Measurements from ENCODE around the gene STRA8.
A peak's percentile ranks its signal among the peaks of the same experiment; 100 is the strongest.

The STRA8 gene, protein sequence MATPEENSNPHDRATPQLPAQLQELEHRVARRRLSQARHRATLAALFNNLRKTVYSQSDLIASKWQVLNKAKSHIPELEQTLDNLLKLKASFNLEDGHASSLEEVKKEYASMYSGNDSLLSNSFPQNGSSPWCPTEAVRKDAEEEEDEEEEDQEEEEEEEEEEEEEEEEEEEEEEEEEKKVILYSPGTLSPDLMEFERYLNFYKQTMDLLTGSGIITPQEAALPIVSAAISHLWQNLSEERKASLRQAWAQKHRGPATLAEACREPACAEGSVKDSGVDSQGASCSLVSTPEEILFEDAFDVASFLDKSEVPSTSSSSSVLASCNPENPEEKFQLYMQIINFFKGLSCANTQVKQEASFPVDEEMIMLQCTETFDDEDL

GRCh38 chr7:135233570-135233969 lies at the start of gene STRA8:
STRA8 (plus strand) TSS chr7:135233838; CDS start chr7:135240525, 6,687 bp downstream.
- Mint-ChIP-seq H3K4me3 (no peak within 1 kb of the TSS), H3K27ac (no peak within 1 kb of the TSS), H3K9me3 (peaks cover 0 to 16% of the 10 kb centered on the region in 2 donors), H3K27me3 (no peaks in the 10 kb centered on the region), H3K4me1 (peaks cover 18% of the 10 kb centered on the region)
- DNase-seq: no peak
- no peak for ATAC-seq

DNA sequence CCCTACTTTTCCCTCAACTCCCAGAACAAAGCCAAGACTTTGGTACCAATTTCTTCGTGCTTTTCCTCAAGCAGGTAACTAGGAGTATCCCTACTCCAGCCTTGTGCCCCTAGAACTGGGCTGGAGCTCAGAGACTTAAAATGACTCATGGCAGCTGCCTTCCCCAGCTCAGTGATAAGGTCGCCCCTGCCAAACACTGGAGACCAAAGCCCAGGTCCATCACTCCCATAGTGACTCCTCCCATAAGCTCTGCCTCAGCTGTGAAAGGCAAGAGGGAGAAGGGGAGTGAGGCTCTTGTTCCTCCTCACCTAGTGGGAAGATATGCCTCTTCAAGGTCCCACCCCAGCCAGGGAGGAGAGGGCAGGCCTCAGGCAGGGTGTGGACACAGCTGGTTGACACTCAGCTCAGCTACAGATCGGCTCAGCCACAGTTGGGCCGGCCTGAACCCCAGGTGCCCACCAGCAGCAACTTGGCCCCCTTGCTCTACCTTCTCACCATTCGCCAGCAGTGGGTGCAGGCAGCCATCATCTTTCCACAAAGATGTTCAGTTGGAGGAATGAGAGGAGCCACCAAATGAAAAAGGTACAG lies 49.3 kb upstream of the STRA8 start:
- no peak for DNase-seq
- H3K4me1 Mint-ChIP-seq: peaks cover 11% of the 10 kb centered on the region
- no peaks in the 10 kb centered on the region for H3K27me3 Mint-ChIP-seq
- H3K27ac Mint-ChIP-seq: peak overlapping the region; percentile 52 to 63
- H3K9me3 Mint-ChIP-seq: peaks cover 14 to 33% of the 10 kb centered on the region in 2 donors
- H3K4me3 Mint-ChIP-seq: no peak overlapping the region
- ATAC-seq: no peak

DNA sequence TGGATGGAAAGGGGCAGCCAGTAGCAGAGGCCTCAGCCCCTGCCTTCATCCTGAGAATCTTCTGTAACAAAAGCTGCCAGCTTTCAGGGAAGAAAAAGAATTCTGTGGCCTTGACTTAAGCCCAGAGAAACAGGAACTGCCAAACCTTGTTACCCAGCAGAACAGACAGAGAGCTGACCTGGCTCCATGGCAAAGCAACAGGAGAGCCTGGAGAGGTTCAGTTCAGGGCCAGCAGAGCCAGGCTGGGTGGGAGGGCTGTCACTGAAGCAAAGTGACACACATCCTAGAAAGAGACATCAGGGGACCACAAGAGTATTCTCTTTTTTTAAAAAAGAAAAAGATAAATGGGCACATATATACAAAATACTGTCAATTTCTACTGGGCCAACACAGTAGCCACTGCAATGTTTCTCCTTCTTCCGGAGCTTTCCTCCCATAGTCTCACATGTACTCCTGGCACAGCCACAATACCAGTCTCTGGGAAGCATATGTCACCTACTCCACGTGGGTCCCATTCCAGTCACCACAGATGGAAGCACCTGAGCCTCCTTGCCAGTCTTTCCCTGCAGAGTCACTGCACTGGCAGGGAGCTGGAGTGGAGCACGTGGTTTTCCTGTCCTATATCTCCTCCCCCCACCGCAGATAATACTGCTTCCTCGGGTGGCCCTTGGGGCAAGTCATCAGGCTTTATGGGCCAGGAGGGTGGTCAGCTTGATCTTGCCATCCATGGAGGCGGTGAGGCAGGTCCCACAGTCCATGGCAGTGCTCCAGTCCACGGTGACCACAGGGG lies 48.0 kb upstream of the STRA8 start:
- DNase-seq (no peak), ATAC-seq (no peak)
- Mint-ChIP-seq H3K27ac (peak overlapping the region in 1 of 2 donors; percentile 58), H3K4me3 (no peak overlapping the region), H3K27me3 (no peaks in the 10 kb centered on the region), H3K9me3 (peaks cover 14 to 30% of the 10 kb centered on the region in 2 donors), H3K4me1 (peaks cover 11% of the 10 kb centered on the region)

- no peaks in the 10 kb centered on the region for H3K27me3 Mint-ChIP-seq
- H3K27ac Mint-ChIP-seq: no peak overlapping the region
- no peak overlapping the region for H3K4me3 Mint-ChIP-seq
- ATAC-seq: no peak
- peaks cover 12 to 27% of the 10 kb centered on the region in 2 donors for H3K9me3 Mint-ChIP-seq
- DNase-seq: no peak
- peaks cover 11% of the 10 kb centered on the region for H3K4me1 Mint-ChIP-seq
Measured at GRCh38 chr7:135186261-135186540, 47.4 kb upstream of the STRA8 start.

DNA sequence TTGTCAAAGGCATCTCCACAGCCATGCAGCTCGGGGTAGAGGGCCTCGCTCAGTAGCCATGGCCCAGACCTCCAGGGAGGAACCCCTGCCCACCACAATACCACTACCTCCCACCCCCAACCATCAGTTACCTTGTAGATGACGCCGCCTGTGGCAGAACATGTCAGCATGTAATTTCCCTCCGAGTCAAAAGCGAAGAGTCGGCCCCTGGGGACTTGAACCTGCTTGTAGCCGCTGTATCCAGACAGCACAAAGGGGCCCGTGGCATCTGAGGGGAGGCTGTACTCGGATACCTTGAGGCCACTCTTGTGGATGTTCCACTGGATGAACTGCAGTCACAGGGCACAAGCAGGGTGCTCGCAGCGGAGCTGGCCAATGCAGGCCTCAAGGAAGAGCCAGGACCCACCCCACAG lies 46.8 kb upstream of the STRA8 start:
- peak overlapping the region in 1 of 2 donors; percentile 79 for H3K27ac Mint-ChIP-seq
- peak in 1 of 2 donors; percentile 65 for DNase-seq
- ATAC-seq: peak; percentile 84
- peaks cover 11% of the 10 kb centered on the region for H3K4me1 Mint-ChIP-seq
- H3K4me3 Mint-ChIP-seq: peak overlapping the region in 1 of 2 donors; percentile 54
- H3K9me3 Mint-ChIP-seq: peaks cover 5 to 20% of the 10 kb centered on the region in 2 donors
- no peaks in the 10 kb centered on the region for H3K27me3 Mint-ChIP-seq

DNA sequence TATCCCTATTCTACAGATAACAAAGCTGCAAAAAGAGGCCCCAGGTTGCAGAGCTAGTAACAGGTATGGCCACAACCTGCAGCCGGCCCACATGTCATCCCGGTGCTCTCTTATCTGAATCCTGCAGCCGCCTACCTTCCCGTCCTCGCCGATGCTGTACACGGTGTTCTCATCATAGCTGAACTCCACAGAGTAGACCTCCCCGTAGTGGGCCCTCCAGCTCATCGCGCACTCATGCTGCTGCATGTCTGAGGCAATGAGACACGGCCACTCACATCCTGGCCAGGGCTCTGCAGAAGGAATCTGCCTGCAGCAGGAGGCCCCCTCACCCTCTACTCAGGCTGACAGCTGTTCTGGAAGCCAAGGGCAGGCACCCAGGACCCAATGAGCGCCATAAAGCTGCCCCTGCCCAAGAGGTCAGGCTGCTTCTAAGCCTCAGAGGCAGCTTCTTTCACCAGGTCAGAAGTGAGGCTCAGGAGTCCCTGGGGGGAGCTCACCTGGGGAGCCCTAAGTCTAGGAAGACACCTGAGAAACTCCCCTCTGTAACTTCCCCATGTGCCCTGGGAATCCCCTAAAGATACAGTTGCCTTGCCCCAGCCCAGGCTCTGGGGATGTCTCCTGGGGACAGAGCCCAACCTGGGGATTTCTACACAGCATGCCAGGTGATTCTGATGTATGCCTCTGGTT lies 45.2 kb upstream of the STRA8 start:
- DNase-seq (no peak), ATAC-seq (no peak)
- H3K9me3 Mint-ChIP-seq: peaks cover 0 to 4% of the 10 kb centered on the region in 2 donors
- H3K4me1 Mint-ChIP-seq: peaks cover 11% of the 10 kb centered on the region
- H3K27me3 Mint-ChIP-seq: no peaks in the 10 kb centered on the region
- H3K4me3 Mint-ChIP-seq: no peak overlapping the region
- H3K27ac Mint-ChIP-seq: peak overlapping the region in 1 of 2 donors; percentile 28

DNA sequence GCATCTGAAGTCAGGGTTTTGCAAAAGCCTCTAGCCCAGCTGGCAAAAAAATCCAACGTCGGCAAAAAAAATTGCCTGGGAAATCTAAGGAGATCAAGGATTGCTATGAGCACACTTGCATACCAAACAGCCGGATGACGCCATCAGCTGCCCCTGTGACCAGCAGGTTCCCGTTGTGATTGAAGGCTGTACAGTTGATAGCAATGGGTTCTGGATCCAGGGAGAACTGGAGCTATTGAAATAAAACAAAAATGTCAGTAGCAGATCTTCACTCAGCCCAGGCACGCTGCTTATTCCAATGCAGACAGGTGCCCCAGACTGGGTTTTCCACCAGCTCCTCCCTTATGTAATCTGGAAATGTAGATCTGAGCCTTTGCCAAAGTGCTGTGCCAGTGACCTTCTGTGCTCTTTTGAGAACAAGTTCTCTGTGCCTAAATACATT lies 44.4 kb upstream of the STRA8 start:
- H3K9me3 Mint-ChIP-seq: no peaks in the 10 kb centered on the region
- no peak overlapping the region for H3K4me3 Mint-ChIP-seq
- H3K27me3 Mint-ChIP-seq: no peaks in the 10 kb centered on the region
- peaks cover 11% of the 10 kb centered on the region for H3K4me1 Mint-ChIP-seq
- H3K27ac Mint-ChIP-seq: peak overlapping the region in 1 of 2 donors; percentile 93
- no peak for ATAC-seq
- no peak for DNase-seq

GRCh38 chr7:135189961-135190360 lies 43.7 kb upstream of the STRA8 start:
- peaks cover 11% of the 10 kb centered on the region for H3K4me1 Mint-ChIP-seq
- H3K27me3 Mint-ChIP-seq: no peaks in the 10 kb centered on the region
- DNase-seq (no peak), ATAC-seq (no peak)
- H3K9me3 Mint-ChIP-seq: no peaks in the 10 kb centered on the region
- no peak overlapping the region for H3K27ac Mint-ChIP-seq
- no peak overlapping the region for H3K4me3 Mint-ChIP-seq

DNA sequence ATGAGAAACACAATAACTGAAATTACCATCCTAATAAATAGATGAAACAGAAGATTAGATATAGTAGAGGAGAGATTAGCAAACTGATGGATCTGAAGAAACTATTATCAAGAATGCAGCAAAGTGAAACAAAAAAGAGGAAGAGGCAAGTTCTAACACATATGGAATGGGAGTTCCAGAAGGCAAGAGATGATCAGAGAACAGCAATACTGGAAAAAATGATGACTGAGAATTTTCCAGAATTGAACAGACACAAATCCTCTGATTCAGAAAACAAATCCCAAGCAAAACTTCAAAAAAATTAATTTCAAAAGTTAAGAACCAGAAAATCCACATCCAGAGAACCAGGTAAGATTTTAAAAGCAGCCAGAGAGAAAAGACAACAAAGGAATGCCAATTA lies 42.9 kb upstream of the STRA8 start:
- H3K27ac Mint-ChIP-seq: peak overlapping the region in 1 of 2 donors; percentile 2
- no peak for DNase-seq
- no peaks in the 10 kb centered on the region for H3K27me3 Mint-ChIP-seq
- no peak overlapping the region for H3K4me3 Mint-ChIP-seq
- peaks cover 11% of the 10 kb centered on the region for H3K4me1 Mint-ChIP-seq
- ATAC-seq: no peak
- H3K9me3 Mint-ChIP-seq: no peaks in the 10 kb centered on the region

- DNase-seq (no peak), ATAC-seq (no peak)
- Mint-ChIP-seq H3K4me3 (no peak overlapping the region), H3K27me3 (no peaks in the 10 kb centered on the region), H3K4me1 (no peaks in the 10 kb centered on the region), H3K27ac (peak overlapping the region in 1 of 2 donors; percentile 68), H3K9me3 (no peaks in the 10 kb centered on the region)
Measured at GRCh38 chr7:135192914-135193536, 40.6 kb upstream of the STRA8 start.

GRCh38 chr7:135193615-135194081 lies 40.0 kb upstream of the STRA8 start:
- Mint-ChIP-seq H3K4me1 (peaks cover 2% of the 10 kb centered on the region), H3K27ac (peak overlapping the region in 1 of 2 donors; percentile 54), H3K9me3 (no peaks in the 10 kb centered on the region), H3K27me3 (no peaks in the 10 kb centered on the region), H3K4me3 (no peak overlapping the region)
- DNase-seq (no peak), ATAC-seq (no peak)

GRCh38 chr7:135194494-135195095 lies 39.0 kb upstream of the STRA8 start:
- H3K27ac Mint-ChIP-seq: no peak overlapping the region
- H3K4me3 Mint-ChIP-seq: no peak overlapping the region
- DNase-seq (no peak), ATAC-seq (no peak)
- no peaks in the 10 kb centered on the region for H3K27me3 Mint-ChIP-seq
- peaks cover 11% of the 10 kb centered on the region for H3K4me1 Mint-ChIP-seq
- no peaks in the 10 kb centered on the region for H3K9me3 Mint-ChIP-seq

DNA sequence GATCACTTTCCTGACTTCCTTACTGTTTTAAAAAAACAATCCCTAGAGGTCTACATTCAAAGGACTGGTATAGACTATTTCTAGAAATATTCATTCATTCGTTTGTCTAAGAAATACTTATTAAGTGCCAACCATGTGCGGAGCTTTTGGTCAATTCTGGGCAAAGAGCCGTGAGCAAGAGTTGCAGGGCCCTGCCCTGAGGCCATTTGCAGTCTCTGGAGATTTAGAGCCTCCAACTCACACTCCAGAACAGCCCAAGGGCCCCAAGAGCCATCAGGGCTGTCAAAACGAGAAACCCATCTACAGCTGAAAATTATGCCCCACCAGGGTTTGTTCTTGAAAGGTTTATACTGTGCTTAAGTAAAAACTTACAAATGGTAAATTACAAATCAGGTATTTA lies 38.5 kb upstream of the STRA8 start:
- DNase-seq (no peak), ATAC-seq (no peak)
- Mint-ChIP-seq H3K4me1 (peaks cover 11% of the 10 kb centered on the region), H3K27me3 (no peaks in the 10 kb centered on the region), H3K27ac (no peak overlapping the region), H3K9me3 (no peaks in the 10 kb centered on the region), H3K4me3 (no peak overlapping the region)

DNA sequence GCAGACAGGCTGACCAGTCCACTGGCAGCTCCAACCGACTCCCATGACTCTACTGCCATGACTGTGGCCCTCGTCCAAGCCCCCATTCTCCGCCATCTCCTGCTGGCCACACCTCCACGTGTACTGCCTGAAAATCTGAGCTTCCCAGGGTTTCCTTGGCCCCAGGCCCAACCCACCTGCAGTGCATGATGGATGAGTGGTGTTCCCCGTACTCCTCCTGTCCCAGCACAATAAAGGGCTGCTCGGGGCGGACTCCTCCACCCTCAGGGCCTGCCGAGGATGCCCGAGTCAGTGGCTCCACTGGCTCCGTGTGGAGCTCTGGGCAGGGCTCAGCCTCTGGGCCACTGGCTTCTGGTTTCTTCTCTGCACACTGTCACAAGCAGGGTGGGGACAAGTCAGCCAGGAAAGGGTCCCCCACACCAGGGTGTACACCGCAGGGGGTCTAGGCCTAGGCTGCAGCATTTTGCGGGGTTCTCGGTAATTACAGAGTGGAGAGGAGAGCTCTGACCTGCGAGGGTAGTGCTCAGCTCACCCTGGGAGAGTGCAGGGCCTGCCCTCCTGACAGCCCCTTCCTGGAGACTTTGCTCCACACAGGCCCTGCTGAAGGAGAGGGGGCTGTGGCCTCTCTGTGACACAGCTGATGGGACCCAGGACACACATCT lies 37.5 kb upstream of the STRA8 start:
- H3K4me3 Mint-ChIP-seq: no peak overlapping the region
- ATAC-seq: peak; percentile 17
- H3K9me3 Mint-ChIP-seq: no peaks in the 10 kb centered on the region
- H3K4me1 Mint-ChIP-seq: peaks cover 11% of the 10 kb centered on the region
- no peak overlapping the region for H3K27ac Mint-ChIP-seq
- no peak for DNase-seq
- no peaks in the 10 kb centered on the region for H3K27me3 Mint-ChIP-seq

All from stimulated activated naive CD8-positive, alpha-beta T cell treated with anti-CD3 and anti-CD28 coated beads, Interleukin-15, amount 100 ng/mL, for 72 hours (primary cell).